HG03095 (cell line): ENCODE data around the gene SPIRE1.
"Not testable (repeated sequence)": the region's sequence is repeated elsewhere in the genome, so short reads cannot be mapped to it uniquely, and the experiment has no call there.

Source experiments
- ATAC-seq: cut with Tn5 transposase; IDR thresholded peaks from one replicate; pipeline ENCODE4 v1.9.1; 2021; ENCODE audit warnings: moderate library complexity; ENCODE audit not compliant: unreplicated experiment

The SPIRE1 gene

GRCh38 chr18:12497296-12497695, 160.6 kb downstream of the SPIRE1 start:
- no peak for ATAC-seq

- ATAC-seq, result no peak
Measured at GRCh38 chr18:12492907-12493306, 165.0 kb downstream of the SPIRE1 start.

- ATAC-seq, result no peak
Measured at GRCh38 chr18:12491611-12492435, 166.1 kb downstream of the SPIRE1 start.

GRCh38 chr18:12485479-12486105, 172.3 kb downstream of the SPIRE1 start:
- ATAC-seq, result no peak

- not testable (repeated sequence) for ATAC-seq
Measured at GRCh38 chr18:12481915-12482314, 176.0 kb downstream of the SPIRE1 start.

GRCh38 chr18:12479982-12480381, 177.9 kb downstream of the SPIRE1 start:
- ATAC-seq, result no peak

GRCh38 chr18:12479536-12479935, 178.4 kb downstream of the SPIRE1 start:
- ATAC-seq, result no peak

GRCh38 chr18:12478269-12479047, 179.4 kb downstream of the SPIRE1 start:
- no peak for ATAC-seq

GRCh38 chr18:12477606-12478005, 180.3 kb downstream of the SPIRE1 start:
- no peak for ATAC-seq

GRCh38 chr18:12476955-12477354, 181.0 kb downstream of the SPIRE1 start:
- no peak for ATAC-seq

GRCh38 chr18:12474876-12475275, 183.0 kb downstream of the SPIRE1 start:
- ATAC-seq, result no peak

GRCh38 chr18:12474146-12474545, 183.8 kb downstream of the SPIRE1 start:
- ATAC-seq, result no peak

- ATAC-seq, result no peak
Measured at GRCh38 chr18:12470382-12471075, 187.4 kb downstream of the SPIRE1 start.

GRCh38 chr18:12468445-12468844, 189.5 kb downstream of the SPIRE1 start:
- ATAC-seq, result no peak

- ATAC-seq, result no peak
Measured at GRCh38 chr18:12464731-12465130, 193.2 kb downstream of the SPIRE1 start.

GRCh38 chr18:12463191-12463590, 194.7 kb downstream of the SPIRE1 start:
- ATAC-seq, result no peak

GRCh38 chr18:12462242-12462641, 195.7 kb downstream of the SPIRE1 start:
- no peak for ATAC-seq

- no peak for ATAC-seq
Measured at GRCh38 chr18:12461326-12461725, 196.6 kb downstream of the SPIRE1 start.

GRCh38 chr18:12460874-12461273, 197.0 kb downstream of the SPIRE1 start:
- ATAC-seq, result no peak

- no peak for ATAC-seq
Measured at GRCh38 chr18:12458771-12459170, 199.1 kb downstream of the SPIRE1 start.

GRCh38 chr18:12456441-12456840, 201.5 kb downstream of the SPIRE1 start:
- ATAC-seq, result no peak
